Superior temporal gyrus (tissue), 1 donor: ENCODE data around the gene DRC3.

Experiments
- DNase-seq: peaks from one replicate; pipeline ENCODE4 v3.0.0-alpha.2; 2016; ENCODE audit errors: extremely low spot score

DRC3 gene

DNA sequence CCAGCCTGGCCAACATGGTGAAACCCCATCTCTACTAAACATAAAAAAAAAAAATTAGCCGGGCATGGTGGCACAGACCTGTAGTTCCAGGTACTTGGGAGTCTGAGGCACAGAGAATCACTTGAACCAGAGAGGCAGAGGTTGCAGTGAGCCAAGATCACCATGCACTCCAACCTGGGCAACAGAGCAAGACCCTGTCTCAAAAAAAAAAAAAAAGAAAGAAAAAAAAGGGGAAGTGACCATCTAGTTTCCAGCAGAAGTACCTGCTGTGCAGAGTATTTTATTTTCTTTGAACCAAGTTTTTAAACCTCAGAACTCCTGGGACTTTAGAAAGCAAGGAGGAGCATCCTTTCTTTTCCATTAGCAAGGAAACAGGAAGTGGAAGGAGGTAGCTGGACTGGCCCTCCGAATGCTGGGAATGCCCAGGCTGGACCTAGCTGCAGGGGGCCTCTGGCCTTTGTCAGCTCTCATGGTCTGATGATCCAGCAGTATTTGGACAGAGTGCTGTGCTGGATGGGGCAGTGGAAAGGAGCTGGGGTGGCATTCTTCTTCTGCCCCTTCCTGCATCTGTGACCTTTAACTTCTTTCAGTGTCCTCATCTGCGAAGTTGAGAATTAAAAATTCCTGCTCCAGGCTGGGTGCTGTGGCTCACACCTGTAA is 73.2 kb downstream of the DRC3 start:
- no peak for DNase-seq

DNA sequence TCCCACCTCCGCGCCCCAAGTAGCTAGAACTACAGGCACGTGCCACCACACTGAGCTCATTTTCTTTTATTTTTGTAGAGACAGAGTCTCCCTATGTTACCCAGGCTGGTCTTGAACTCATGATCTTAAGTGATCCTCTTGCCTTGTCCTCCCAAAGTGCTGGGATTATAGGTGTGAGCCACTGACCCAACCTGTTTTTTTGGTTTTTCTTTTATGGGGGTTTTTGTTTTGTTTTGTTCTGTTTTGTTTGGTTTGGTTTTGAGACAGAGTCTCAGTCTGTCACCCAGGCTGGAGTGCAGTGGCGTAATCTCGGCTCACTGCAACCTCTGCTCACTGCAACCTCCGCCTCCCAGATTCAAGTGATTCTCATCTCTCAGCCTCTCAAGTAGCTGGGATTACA is 82.9 kb downstream of the DRC3 start:
- DNase-seq: no peak

- no peak for DNase-seq
These were observed 83.6 kb downstream of the DRC3 start for GRCh38 chr17:18056214-18056613.

DNA sequence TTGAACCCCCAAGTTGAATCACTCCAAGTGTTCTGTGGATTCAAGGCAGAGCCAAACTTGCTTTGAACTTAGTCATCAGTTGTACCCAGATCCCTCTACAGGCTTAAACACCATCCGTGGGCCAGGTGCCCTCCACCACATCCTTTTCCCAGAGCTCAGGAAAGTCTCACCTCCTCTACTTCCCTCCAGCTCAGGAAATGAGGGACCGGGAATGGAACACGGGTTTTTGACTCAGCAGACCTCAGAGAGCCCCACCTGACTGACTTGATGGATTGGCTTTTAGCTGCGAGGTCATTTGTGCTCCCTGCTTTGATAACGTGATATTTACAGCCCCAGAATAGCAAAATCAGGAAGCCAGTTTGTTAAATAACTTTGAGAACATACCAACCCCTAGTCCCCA is 86.6 kb downstream of the DRC3 start:
- DNase-seq: no peak

GRCh38 chr17:18064053-18064452 is 91.4 kb downstream of the DRC3 start:
- DNase-seq: no peak

DNA sequence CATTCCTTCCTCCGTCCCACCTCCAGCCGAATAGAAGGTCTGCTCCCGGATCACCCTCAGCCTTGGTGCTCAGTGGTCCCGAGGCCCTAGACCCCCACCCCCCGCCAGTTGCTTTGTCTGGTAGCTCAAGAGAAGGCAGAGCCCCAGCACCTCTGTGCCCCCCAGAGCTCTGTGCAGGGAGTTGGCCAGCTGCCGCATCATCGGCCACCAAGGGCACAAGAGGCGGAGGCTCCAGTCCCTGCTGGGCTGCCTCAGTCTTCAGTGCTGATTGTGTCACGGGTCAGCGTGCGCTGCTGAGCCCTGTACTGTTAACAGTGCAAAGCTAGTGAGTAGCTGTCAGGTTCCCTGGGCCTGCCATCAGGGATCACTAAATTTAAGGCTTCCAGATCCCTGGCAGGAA is 92.9 kb downstream of the DRC3 start:
- DNase-seq: no peak
